Fibroblast of pulmonary artery (primary cell): ENCODE measurements around the gene MUC3A.

Experiments
- DNase-seq: peaks from one replicate; pipeline ENCODE4 v3.0.0-alpha.2; 2010; ENCODE audit warnings: low read depth
- H3K4me3 ChIP-seq: replicated peaks from 2 replicates; pipeline ENCODE4 v1.5.1; 2011; ENCODE audit warnings: low read depth, mild to moderate bottlenecking, control low read depth, low read length, moderate library complexity
- TF ChIP-seq, protein P1 (sequence below): IDR thresholded peaks from 2 replicates; pipeline ENCODE4 v1.5.1; 2011; ENCODE audit warnings: mild to moderate bottlenecking, control low read depth, low read length, inconsistent platforms; ENCODE audit errors: missing control alignments

Gene MUC3A

DNA sequence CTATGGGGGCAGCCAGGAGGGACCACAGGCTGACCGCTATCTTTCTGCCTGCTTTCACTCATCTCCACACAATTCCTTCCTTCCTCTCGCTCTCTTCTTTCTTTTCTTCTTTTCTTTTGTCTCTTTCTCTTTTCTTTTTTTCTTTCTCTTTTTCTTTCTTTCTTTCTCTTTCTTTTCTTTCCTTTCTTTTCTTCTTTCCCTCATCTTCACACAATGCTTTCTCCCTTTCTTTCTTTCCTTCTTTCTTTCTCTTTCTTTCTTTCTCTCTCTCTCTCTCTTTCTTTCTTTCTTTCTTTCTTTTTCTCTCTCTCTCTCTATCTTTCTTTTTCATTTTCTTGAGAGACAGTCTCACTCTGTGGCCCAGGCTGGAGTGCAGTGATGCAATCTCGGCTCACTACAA, 13.2 kb downstream of the MUC3A start:
- H3K4me3 ChIP-seq = no peak overlapping the region
- no peak for DNase-seq
- TF ChIP-seq, protein P1, sequence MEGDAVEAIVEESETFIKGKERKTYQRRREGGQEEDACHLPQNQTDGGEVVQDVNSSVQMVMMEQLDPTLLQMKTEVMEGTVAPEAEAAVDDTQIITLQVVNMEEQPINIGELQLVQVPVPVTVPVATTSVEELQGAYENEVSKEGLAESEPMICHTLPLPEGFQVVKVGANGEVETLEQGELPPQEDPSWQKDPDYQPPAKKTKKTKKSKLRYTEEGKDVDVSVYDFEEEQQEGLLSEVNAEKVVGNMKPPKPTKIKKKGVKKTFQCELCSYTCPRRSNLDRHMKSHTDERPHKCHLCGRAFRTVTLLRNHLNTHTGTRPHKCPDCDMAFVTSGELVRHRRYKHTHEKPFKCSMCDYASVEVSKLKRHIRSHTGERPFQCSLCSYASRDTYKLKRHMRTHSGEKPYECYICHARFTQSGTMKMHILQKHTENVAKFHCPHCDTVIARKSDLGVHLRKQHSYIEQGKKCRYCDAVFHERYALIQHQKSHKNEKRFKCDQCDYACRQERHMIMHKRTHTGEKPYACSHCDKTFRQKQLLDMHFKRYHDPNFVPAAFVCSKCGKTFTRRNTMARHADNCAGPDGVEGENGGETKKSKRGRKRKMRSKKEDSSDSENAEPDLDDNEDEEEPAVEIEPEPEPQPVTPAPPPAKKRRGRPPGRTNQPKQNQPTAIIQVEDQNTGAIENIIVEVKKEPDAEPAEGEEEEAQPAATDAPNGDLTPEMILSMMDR = no peak

DNA sequence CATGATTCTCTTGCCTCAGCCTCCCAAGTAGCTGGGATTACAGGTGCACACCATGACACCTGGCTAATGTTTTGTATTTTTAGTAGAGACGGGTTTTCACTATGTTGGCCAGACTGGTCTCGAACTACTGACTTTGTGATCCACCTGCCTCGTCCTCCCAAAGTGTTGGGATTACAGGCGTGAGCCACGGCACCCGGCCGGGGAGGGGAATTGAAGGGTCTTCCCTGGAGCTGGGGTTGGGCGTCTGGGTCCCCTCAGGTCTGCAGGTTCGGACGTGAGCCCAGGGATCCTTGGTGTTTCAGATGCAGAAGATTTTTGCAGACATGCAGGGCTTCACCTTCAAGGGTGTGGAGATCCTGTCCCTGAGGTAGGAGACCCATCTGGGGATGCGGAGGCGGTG, 14.1 kb downstream of the MUC3A start:
- no peak for DNase-seq
- no peak overlapping the region for H3K4me3 ChIP-seq
- TF ChIP-seq, protein P1 = no peak

DNA sequence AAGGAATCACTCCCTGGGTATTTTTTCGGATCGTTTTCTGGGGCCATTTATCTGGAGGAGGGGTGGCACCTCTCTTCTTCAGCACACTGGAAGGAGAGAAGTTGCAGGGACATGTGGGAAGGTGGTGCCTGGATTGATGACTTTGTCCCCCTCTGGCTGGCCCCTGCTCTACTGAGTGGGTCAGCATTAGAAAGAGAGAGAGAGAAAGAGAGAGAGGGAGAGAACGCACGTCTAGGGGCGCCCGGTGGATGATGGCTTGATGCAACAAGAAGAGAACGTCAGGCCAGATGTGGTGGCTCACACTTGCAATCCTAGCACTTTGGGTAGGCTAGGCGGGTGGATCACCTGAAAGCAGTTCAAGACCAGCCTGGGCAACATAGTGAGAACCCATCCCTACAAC, 14.5 kb downstream of the MUC3A start:
- TF ChIP-seq, protein P1 = no peak
- H3K4me3 ChIP-seq = no peak overlapping the region
- no peak for DNase-seq

DNA sequence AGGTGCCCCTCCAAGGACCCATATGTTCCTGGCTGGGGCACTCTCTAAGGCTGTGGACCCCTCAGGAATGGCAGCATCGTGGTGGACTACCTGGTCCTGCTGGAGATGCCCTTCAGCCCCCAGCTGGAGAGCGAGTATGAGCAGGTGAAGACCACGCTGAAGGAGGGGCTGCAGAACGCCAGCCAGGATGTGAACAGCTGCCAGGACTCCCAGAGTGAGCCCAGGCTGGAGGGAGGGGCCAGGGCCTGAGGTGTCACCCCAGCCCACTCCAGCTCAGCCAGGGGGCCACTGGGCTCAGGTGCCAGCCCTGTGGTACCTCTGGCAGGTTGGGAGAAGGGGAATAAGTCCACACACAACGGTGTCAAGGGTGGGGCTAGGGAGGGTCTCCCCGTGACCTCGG, 15.3 kb downstream of the MUC3A start:
- TF ChIP-seq, protein P1 = no peak
- H3K4me3 ChIP-seq = no peak overlapping the region
- DNase-seq = no peak

DNA sequence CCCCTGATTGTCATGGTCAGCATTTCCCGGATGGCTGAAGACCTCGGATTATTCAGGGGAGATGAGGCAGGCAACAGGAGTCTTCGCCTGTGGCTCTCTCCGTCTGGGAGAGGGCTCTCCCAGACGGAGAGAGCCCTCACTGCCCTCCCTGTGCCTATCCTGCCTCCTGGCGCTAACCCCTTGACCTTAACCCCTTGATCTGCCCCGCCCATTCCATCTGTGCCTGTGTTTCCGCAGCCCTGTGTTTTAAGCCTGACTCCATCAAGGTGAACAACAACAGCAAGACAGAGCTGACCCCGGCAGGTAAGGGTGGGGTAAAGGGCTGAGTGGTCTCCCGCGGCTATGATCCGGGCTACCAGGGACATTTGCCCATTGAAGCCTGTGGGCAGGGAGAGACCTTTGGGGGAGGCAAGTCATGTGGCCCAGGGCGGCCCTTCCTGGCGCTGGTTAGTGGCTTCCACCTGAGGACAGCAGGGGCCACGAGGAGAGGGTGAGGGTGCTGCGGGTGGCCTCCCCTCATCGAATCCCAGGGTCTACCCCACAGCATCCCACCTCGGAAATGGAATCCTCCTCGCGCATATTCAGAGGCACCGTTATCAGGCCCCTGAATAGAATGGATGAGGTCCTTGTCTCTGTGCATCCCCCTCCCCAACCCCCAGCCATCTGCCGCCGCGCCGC, 15.8 kb downstream of the MUC3A start:
- H3K4me3 ChIP-seq = no peak overlapping the region
- no peak for DNase-seq
- TF ChIP-seq, protein P1 = no peak

DNA sequence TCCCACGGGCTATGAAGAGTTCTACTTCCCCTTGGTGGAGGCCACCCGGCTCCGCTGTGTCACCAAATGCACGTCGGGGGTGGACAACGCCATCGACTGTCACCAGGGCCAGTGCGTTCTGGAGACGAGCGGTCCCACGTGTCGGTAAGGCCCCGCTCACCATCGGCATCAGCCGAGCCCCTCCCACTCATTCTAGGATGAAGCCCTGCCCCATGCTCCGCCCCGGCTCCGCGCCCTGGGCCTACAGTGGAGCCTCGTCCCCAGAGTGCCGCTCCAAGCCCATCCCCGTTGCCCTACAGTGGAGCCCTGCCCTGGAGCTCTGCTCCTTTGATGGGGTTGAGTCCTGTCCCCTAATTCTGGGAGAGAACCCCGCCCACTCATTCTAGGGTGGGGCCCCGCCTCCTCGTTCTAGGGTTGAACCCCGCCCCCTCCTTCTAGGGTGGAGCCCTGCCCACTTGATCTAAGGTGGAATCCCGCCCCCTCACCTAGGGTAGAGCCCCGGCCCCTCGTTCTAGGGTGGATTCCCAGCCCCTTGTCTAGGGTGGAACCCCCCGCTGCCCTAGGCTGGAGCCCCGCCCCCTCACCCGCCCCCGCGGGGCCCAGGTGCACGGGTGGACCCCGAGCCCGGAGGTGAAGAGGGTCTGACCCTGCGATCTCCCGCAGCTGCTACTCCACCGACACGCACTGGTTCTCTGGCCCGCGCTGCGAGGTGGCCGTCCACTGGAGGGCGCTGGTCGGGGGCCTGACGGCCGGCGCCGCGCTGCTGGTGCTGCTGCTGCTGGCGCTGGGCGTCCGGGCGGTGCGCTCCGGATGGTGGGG, 16.6 kb downstream of the MUC3A start:
- DNase-seq = peak; percentile 52
- H3K4me3 ChIP-seq = no peak overlapping the region
- TF ChIP-seq, protein P1 = peak; percentile 55
